Daoy (cell line): Measurements from ENCODE around the gene NFU1. TPM values are rescaled to one million over a fixed set of nuclear protein-coding genes. Genes with fewer than 3 reads are reported as not detected.
"Not testable (repeated sequence)": the region's sequence is repeated elsewhere in the genome, so short reads cannot be mapped to it uniquely, and the experiment has no call there.

Experiments used
- DNase-seq: peaks from one replicate; pipeline ENCODE4 v3.0.0-alpha.2; 2015; ENCODE audit warnings: low read depth
- total RNA-seq: library from RNA; depleted of rRNA; stranded (reverse); fragments of >200 nt; shearing (Covaris generic); gene quantifications from 2 replicates; pipeline ENCODE4 v1.2.3, GENCODE V29; 2014

The NFU1 gene
- total RNA-seq, 1 experiment from 2014 or later: 40.6 TPM

DNA sequence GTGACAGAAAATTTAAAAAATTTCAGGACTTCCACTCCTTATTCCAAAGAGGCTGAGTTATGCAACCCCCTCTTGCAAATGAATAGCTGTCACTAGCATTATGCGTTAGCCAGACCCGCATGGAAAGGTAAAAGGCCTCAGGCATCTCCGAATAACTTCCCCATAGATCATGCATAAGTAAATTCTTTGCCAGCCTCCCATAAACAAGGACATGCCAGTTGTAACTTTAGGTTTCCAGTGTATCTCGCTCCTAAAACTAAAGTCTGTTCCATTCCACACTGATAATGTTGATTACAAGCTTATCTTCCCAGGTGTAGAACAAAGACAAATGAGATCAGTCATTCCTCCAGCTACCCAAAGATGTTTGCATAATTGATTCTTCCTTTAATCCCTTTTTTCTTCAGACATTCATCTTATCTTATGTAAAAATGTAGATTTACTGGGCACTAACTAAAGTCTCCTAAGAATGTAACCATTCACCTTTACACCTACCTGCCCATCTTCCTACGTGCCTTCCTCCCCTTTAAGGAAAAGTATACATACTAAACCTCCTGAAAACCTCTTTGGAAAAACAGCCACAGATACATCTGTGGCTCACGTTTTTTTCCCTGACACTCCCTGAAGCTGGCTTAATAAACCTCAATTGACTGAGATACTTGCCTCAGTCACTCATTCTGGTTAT lies 13.6 kb upstream of the NFU1 start:
- no peak for DNase-seq

GRCh38 chr2:69449906-69450305 lies 12.7 kb upstream of the NFU1 start:
- no peak for DNase-seq

GRCh38 chr2:69443673-69444072 lies 6.4 kb upstream of the NFU1 start:
- not testable (repeated sequence) for DNase-seq

GRCh38 chr2:69439499-69439898 lies 2.3 kb upstream of the NFU1 start:
- not testable (repeated sequence) for DNase-seq

DNA sequence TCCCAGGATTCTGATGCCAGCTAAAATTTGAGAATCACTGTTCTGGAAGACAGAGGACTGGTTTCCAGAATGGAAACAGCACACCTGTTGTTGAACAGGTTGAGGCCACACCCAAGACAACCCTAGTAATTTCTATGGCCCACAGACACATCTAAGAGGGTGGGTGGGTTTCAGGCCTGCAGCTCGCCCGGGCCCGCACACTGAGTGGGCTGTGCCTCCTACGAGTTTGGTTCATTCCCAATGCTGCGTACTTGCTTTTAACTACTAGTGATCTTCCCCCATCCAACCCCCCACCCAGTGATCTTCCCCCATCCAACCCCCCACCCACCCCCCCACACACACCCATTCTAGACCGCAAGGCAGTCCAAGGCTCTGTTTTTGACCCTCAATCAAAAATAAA lies 1.3 kb upstream of the NFU1 start:
- DNase-seq: no peak

DNA sequence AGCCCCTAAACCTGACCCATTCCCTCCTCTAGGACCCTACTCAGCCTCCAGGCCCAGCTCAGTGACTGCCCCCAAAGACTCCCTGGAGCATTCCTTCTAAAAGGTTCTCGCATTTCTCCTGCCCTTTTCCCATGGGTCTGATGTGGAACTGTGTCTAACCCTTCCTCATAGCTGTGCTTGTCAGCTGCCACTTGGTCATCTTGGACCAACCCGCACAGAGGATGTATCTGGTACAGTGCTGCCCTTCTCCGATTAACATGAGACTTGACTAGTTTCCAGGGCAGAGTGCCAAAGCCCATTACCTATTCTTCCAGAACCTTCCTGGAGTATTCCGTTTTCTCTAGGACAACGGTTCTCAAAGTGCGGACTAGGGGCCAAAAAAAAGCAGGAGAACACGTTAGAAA lies 518 bp upstream of the NFU1 start:
- no peak for DNase-seq

DNA sequence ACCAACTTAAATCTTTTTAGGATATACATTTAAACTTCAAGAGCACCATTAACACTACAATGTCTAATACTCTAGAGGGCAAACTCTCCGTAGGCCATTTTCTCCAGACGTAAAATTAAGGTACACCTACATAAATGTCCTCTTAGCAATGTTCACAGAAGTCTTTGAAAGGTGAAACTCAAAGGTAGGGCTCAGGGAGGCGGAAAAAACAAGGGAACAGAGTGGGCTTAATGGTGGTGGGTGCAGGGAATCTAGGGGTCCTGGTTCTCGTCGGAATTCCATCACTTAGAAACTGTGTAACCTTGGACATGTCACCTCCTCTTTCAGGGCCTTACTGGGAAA lies 668 bp downstream of the NFU1 start:
- DNase-seq: no peak

DNA sequence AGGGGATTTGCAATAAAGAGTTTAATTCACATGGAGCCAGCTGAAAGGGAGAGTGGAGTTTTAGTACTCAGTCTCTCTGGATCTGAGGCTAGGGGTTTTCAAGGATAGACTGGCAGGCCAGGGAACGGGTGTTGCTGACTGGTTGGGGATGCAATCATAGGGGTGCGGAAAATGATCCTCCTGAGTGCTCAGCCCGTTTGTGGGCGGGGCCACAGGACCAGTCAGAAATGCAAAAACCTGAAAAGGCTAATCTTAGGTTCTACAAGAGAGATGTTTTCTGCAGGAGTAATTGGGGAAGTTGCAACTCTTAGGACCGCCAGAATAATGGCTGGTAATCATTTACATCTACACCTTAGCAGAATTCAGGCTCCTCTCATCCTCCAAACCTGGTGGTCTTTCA lies 2.5 kb downstream of the NFU1 start:
- DNase-seq: no peak

DNA sequence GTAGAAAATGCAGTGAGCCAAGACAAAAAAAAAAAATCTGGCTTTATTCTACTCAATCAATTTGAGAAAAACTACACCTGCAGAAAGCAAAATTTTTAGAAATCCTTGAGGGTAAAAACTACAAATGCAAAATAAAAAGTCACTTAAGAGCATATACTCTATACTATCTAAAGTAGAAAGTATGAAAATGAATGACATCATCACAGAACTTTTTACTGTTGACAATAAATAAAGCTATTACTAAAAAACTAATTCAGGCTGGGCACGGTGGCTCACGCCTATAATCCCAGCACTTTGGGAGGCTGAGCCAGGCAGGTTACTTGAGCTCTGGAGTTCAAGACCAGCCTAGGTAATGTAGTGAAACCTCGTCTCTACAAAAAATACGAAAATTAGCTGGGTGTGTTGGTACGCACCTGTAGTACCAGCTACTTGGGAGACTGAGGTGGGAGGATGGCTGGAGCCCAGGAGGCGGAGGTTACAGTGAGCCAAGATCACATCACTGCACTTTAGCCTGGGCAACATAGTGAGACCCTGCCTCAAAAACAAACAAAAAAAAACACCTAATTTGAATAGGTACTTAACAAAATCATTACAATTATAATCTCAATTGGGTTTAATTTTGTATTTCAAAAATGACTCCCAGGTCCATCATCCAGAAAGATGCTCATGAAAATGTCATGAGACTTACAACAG lies 7.6 kb downstream of the NFU1 start:
- no peak for DNase-seq

- DNase-seq: no peak
These were observed 8.3 kb downstream of the NFU1 start for GRCh38 chr2:69428981-69429380.

- DNase-seq: no peak
These were observed 12.8 kb downstream of the NFU1 start for GRCh38 chr2:69424419-69424818.

- DNase-seq: no peak
These were observed 15.0 kb downstream of the NFU1 start for GRCh38 chr2:69422198-69422597.

DNA sequence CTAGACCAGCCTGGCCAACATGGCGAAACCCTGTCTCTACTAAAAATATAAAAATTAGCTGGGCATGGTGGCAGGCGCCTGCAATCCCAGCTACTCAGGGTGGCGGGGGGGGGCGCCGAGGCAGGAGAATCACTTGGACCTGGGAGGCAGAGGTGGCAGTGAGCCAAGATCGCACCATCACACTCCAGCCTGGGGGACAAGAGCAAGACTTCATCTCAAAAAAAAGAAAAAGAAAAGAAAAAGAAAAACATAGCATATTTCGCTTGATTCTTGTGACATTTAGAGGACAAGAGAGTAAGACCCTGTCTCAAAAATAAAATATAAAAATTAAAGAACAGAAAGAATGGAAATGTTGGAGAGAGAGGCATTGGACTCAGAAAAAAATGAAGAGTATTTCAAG lies 18.1 kb downstream of the NFU1 start:
- not testable (repeated sequence) for DNase-seq

GRCh38 chr2:69416147-69416546 lies 21.1 kb downstream of the NFU1 start:
- DNase-seq: no peak

DNA sequence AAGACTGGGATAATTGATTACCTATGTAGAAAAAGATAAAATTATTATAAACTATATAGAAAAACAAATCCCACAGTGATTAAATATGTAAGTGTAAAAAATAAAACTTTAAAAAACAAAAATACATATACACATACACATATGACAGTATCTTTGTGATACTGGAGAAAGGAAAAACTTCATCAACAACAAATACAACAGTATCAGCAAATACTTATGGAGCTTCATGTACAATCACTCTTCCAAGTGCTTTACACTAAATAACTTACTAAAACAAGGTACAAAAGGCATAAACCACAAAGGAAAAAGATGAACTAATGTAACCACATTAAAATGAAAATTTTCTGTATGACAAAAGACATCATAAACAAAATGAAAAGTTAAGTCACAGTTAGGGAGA lies 26.1 kb downstream of the NFU1 start:
- no peak for DNase-seq

DNA sequence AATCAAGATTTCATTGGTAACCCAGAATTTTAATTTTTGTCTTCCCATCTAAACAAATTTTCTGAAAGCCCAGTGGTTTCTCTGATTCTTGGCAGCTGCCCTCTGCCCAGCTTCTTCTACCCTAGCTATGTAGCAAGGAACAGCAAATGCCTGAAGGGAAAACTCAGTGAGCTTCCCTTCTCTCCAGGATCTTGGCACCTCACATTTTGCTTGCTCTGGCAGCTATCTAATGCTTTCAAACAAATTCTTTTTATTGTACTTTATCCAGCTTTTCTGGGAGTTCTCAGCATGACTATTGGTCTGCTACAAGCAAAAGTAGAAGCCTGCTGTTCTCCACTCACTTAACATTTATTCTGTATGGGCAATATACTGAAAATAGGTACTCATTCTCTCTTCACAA lies 31.9 kb downstream of the NFU1 start:
- DNase-seq: no peak

GRCh38 chr2:69400121-69400520 lies 37.1 kb downstream of the NFU1 start:
- DNase-seq: no peak

GRCh38 chr2:69397234-69397633 lies 40.0 kb downstream of the NFU1 start:
- no peak for DNase-seq

- DNase-seq: no peak
These were observed 41.4 kb downstream of the NFU1 start for GRCh38 chr2:69395866-69396265.

DNA sequence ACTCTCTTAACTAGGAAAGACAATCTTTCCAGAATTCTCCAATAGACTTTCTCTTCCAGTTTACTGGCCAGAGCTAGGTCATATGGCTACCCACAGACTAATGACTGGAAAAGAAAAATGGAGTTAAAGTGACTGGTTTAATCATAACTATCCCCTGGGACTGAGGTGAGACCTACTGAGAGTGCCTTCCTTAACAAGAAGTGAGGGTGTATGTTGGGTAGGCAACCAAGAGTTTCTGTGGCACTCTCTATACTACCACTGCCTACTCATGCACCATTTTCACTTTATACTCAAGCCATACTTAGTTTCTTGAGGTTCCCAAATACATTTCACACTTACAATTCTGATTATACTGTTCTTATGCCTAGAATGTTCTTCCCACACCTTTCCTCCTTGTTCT lies 43.3 kb downstream of the NFU1 start:
- DNase-seq: no peak

GRCh38 chr2:69390471-69390870 lies 46.8 kb downstream of the NFU1 start:
- DNase-seq: no peak

DNA sequence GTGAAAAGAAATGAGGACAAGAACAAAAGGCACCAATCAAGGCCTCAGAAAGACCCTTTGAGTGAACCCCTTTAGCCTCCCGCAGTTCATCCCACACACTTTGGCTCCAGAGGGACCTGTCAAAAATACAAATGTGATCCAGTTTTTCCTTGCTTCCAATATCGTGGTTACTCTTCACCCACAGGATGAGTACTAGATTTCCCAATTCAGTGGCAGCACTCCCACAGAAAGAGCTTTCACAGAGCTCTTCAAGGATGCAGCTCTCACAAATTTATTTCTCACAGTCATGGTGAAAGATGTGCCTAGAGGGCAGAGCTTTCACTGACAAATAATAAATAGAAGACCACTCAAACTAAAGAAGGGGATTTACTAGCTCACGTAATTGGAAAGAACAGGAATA lies 47.2 kb downstream of the NFU1 start:
- no peak for DNase-seq

DNA sequence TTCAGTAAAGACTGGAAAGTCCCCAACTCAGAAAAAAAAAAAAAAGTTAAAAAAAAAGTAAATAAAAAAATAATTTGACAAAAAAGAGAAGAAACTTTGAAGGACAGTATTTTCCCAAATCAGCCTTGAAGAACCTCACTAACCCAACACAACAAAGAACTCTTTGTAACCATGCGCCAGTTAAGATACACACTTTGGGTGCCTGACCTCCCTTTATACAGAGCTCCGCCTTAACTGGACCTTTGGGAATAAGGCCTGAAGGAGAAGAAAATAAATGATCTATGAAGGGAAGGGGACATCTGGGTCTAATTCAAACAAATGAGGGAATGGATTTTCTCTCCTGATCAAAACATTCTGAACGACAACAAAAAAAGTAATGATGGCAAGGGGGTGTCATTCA lies 48.0 kb downstream of the NFU1 start:
- DNase-seq: no peak
